ENCODE data around the gene ABCF1.

Gene ABCF1

DNA sequence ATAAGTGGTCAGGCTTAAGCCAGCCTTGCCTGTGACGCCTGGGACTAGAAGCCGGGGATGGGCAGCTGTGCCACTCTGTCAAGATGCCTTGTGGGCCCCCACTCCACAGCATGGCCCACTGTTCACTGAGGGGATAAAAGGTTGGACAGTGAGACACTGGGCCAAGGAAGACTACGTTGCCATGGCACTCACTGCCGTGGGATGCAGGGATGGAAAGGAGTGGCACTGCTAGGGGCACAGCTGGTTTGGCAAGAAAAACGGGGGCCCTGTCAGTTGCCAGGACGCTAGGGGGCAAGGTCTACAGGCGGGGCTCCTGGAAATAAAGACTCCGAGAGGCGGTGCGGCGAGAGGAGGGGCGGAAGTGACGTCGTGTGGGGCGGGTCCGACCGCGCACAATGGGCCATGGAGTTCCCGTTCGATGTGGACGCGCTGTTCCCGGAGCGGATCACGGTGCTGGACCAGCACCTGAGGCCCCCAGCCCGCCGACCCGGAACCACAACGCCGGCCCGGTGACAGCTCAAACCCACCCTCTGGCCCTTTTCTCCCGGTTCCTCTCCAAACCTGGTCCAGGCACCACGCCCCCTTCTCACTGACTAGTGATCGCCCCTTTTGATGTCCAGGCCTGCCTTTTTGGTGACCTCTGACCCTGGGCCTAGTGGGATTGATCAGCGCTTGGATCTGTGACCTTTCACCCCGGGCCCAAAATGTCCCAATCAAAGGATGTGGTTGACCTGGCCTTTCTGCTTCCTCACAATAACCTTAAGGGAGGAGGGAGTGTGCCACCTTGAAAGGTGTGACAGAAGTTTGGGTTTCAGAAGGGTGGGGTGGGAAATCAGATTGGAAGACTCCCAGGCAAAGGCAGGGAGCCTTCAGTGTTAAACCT, 55.5 kb downstream of the ABCF1 start, which contains the start of gene ATAT1:
Gene ATAT1 (plus strand): TSS at position 391 of the 883 bp plus-strand sequence.
- DNase-seq (ENCODE audit: low read depth, low spot score): no peak

DNA sequence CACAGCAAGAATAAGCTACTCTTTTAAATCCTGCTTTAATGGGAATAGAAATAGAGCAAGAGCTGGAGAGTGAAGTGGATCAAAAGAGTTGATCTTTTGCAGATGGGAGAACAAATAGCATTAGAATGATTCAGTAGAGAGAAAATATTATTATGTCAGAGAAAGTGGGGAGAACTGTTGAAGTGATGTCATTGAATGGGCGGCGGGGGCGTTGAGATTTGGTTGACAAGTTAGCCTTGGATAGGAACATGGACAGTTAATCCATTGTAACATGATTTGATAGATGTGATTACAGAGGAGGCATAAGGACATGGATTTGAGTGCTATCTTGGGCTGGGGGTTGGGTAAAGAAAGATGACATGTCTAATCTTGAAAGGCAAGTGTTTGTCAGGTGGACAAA, 64.6 kb downstream of the ABCF1 start:
- no peak for DNase-seq (ENCODE audit: low read depth, low spot score)

DNA sequence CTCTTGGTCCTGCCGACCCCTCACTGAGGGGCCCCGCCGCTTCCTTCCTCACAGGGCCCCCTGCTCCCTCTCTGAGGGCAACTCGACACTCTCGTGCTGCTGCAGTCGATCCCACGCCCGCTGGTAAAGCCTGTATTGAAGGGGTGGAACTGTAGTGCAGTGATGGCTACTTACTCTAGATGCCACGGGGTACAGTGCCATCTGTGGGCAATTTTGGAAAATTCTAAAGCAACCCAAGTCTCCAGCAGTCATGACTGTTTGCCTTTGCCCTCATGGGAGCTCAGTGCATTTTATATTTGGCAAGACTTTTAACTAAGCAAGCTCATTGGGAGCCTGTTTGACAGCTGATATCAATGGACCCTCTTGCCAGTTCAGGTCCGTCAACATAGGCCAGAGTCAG, 69.2 kb downstream of the ABCF1 start:
- DNase-seq (ENCODE audit: low read depth, low spot score): no peak

DNA sequence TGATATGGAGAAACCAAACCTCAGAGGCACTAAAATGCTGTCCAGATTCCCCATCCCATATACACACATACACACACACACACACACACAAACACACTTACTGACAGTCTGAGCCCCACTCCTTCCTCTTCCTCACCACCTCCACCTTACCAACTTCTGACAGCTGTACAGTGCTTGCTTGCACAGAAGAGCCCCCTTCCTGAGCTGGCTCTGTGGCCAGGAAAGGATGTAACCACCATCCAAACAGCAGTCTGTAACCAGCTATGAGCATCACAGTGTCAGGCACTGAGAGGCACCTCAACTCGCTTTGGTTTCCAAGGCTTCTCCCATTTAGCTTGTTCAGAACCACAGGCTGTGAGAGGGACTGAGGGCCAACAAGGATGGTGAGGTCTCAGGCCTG, 69.8 kb downstream of the ABCF1 start:
- no peak for DNase-seq (ENCODE audit: low read depth, low spot score)

All from iPS DF 19.7 (cell line).